WERI-Rb-1 (cell line): ENCODE results near the gene DNPH1.

ENCODE experiments used
- DNase-seq: peaks from one replicate; pipeline ENCODE4 v3.0.0-alpha.2; 2020
- H3K27ac ChIP-seq: fragments of 250-450 bp; sonication (Bioruptor Pico); 2 replicates; pipeline ENCODE4 v1.5.1; 2020; ENCODE audit warnings: mild to moderate bottlenecking, moderate library complexity
- H3K27me3 ChIP-seq: fragments of 250-450 bp; sonication (Bioruptor Pico); 2 replicates; pipeline ENCODE4 v1.5.1; 2021; ENCODE audit warnings: mild to moderate bottlenecking, low read depth, moderate library complexity; ENCODE audit not compliant: insufficient read depth, severe bottlenecking
- H3K36me3 ChIP-seq: fragments of 250-450 bp; sonication (Bioruptor Pico); 2 replicates; pipeline ENCODE4 v1.5.1; 2020; ENCODE audit warnings: mild to moderate bottlenecking, moderate library complexity
- H3K4me3 ChIP-seq: 2 replicates; pipeline ENCODE4 v1.5.1; 2011; ENCODE audit warnings: low read depth, mild to moderate bottlenecking, control low read depth, low read length
- H3K9me3 ChIP-seq: fragments of 250-450 bp; sonication (Bioruptor Pico); 2 replicates; pipeline ENCODE4 v1.5.1; 2021; ENCODE audit warnings: mild to moderate bottlenecking, moderate library complexity; ENCODE audit not compliant: severe bottlenecking
- TF ChIP-seq, protein P1 (sequence below): IDR thresholded peaks from 2 replicates; pipeline ENCODE4 v1.5.1; 2011; ENCODE audit warnings: low read depth, mild to moderate bottlenecking, control low read depth, inconsistent platforms, low read length

DNPH1 gene

DNA sequence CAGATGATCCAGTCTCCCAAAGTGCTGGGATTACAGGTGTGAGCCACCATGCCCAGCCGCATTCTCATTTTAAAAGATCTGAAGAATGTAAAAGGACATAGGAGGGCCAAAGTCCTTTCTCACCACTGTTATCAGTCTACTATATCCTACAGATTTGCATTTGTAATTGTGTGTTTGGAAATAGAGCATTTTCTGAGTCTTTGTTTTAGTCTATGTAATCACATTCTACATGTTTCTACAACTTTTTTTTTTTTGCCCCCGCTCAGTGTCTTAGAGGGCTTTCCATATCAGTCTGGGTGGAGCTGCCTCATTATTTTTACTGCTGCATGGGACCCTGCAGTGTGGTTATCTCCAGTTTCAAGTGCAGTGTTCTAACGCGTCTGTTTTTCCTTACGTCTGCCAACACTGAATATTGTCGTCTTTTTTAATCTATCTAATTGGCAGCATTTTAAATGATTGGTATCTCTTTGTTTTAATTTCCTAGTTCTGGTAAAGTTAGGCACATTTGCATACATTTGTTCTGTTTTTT, 39.4 kb downstream of the DNPH1 start:
- DNase-seq = no peak
- H3K27me3 ChIP-seq = no peaks in the 10 kb centered on the region
- TF ChIP-seq, protein P1, sequence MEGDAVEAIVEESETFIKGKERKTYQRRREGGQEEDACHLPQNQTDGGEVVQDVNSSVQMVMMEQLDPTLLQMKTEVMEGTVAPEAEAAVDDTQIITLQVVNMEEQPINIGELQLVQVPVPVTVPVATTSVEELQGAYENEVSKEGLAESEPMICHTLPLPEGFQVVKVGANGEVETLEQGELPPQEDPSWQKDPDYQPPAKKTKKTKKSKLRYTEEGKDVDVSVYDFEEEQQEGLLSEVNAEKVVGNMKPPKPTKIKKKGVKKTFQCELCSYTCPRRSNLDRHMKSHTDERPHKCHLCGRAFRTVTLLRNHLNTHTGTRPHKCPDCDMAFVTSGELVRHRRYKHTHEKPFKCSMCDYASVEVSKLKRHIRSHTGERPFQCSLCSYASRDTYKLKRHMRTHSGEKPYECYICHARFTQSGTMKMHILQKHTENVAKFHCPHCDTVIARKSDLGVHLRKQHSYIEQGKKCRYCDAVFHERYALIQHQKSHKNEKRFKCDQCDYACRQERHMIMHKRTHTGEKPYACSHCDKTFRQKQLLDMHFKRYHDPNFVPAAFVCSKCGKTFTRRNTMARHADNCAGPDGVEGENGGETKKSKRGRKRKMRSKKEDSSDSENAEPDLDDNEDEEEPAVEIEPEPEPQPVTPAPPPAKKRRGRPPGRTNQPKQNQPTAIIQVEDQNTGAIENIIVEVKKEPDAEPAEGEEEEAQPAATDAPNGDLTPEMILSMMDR = no peak
- peaks cover 76% of the 10 kb centered on the region for H3K36me3 ChIP-seq
- no peak overlapping the region for H3K27ac ChIP-seq
- peaks cover 5% of the 10 kb centered on the region for H3K9me3 ChIP-seq
- no peak overlapping the region for H3K4me3 ChIP-seq

DNA sequence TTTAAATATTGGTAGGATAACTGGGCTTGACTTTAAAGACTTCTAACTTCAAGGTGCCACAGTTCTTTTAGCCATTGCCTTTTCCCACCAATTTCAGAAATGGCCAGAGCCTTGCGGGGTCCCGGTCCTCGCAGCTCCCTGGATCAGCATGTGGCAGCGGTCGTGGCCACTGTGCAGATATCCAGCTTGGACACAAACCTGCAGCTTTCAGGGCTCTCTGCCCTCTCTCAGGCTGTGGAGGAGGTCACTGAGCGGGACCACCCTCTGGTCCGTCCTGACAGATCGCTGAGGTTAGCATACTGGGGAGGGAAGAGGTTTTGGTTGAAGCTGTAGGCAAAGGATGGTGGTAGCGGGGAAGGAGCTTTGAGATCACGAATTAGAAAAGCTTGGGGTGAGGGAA, 40.9 kb downstream of the DNPH1 start:
- Histone ChIP-seq H3K36me3 (peaks cover 73% of the 10 kb centered on the region), H3K4me3 (no peak overlapping the region), H3K27ac (no peak overlapping the region), H3K27me3 (no peaks in the 10 kb centered on the region), H3K9me3 (peaks cover 5% of the 10 kb centered on the region)
- TF ChIP-seq, protein P1 = no peak
- no peak for DNase-seq

DNA sequence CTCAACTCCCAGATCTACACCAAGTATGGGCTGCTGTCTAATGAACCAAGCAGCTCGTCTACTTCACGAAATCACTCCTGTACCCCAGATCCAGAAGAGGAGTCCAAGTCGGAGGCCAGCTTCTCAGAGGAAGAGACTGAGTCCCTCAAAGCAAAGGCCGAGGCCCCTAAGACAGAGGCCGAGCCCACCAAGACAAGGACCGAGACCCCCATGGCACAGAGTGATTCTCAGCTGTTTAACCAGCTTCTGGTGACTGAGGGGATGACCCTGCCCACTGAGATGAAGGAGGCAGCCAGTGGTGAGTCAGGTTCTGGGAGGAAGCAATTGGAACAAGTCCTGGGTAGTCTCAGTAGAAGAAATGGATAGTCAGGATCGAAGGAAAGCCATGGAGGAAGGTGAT, 41.5 kb downstream of the DNPH1 start:
- TF ChIP-seq, protein P1 = no peak
- Histone ChIP-seq H3K27ac (no peak overlapping the region), H3K36me3 (peaks cover 67% of the 10 kb centered on the region), H3K27me3 (no peaks in the 10 kb centered on the region), H3K4me3 (no peak overlapping the region), H3K9me3 (peaks cover 5% of the 10 kb centered on the region)
- DNase-seq = no peak

DNA sequence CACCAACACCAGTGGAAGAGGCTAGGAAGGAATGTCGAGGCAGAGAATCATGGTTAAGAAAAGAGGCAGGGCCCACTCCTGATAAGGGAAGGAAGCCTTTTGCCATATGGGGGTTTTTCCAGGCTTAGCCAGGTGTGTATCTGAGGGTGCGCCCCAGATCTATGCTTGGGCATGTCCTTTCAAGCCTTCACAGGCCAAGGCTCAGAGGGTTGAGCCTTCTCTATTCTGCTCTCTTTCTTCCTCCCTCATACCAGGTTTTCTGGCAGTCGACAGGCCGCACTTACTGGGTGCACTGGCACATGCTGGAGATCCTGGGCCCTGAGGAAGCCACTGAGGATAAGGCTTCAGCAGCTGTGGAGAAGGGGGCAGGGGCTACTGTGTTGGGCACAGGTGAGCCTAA, 42.6 kb downstream of the DNPH1 start:
- DNase-seq = no peak
- peaks cover 5% of the 10 kb centered on the region for H3K9me3 ChIP-seq
- TF ChIP-seq, protein P1 = no peak
- no peak overlapping the region; the same call in 1 of the 2 replicates for H3K27ac ChIP-seq
- peaks cover 64% of the 10 kb centered on the region for H3K36me3 ChIP-seq
- no peak overlapping the region for H3K4me3 ChIP-seq
- H3K27me3 ChIP-seq = no peaks in the 10 kb centered on the region

DNA sequence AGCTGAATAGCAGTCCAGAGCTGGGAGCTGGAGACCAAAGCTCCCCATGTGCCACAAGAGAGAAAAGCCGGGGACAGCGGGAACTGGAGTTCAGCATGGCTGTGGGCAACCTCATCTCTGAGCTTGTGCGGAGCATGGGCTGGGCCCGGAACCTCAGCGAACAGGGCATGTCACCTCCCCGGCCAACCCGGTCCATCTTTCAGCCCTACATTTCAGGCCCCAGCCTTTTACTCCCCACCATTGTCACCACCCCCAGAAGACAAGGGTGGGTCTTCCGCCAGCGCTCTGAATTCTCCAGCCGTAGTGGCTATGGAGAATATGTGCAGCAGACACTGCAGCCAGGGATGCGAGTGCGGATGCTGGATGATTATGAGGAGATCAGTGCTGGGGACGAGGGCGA, 43.3 kb downstream of the DNPH1 start:
- H3K9me3 ChIP-seq = peaks cover 5% of the 10 kb centered on the region
- no peak for DNase-seq
- no peaks in the 10 kb centered on the region for H3K27me3 ChIP-seq
- H3K27ac ChIP-seq = no peak overlapping the region
- no peak overlapping the region for H3K4me3 ChIP-seq
- TF ChIP-seq, protein P1 = no peak
- H3K36me3 ChIP-seq = peaks cover 61% of the 10 kb centered on the region

DNA sequence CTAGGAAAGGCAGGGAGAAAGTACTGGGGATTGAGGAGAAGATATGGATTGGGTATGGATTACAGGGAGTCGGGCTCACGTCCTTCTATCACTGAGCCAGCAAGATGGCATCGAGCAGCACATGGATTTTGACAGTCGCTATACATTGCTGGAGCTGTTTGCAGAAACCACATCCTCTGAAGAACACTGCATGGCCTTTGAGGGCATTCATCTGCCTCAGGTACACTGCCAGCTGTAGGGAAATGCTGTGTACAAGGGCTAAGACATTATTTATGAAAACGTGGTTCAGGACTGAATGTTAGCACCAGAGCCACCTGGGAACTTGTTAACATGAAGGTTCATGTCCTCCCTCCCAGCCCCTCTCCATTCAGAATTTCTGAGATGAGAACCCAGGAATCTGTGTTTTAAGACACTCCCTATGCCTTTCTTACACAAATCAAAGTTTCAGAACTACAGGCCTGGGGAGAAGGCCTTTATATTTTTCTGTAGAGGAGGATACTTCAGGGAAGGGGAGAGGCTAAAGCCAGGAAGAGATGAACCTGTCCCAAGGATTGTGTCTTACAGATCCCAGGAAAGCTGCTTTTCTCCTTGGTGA, 43.8 kb downstream of the DNPH1 start:
- H3K27me3 ChIP-seq = no peaks in the 10 kb centered on the region
- peaks cover 5% of the 10 kb centered on the region for H3K9me3 ChIP-seq
- H3K27ac ChIP-seq = no peak overlapping the region
- H3K36me3 ChIP-seq = peaks cover 63% of the 10 kb centered on the region
- H3K4me3 ChIP-seq = no peak overlapping the region
- TF ChIP-seq, protein P1 = no peak
- no peak for DNase-seq
